ENCODE results near the gene CCDC69. TPM values are rescaled to one million over a fixed set of nuclear protein-coding genes. Genes with fewer than 3 reads are reported as not detected.

CCDC69 gene
- total and polyA plus RNA-seq, 2 donors (not counting 1 experiment from before 2014, with no cell fraction given) = 58.7 to 125 TPM

- peak; percentile 39 for DNase-seq
Measured at GRCh38 chr5:151151793-151152192, 72.1 kb downstream of the CCDC69 start.

More at GRCh38 chr5:151151793-151152192, 72.1 kb downstream of the CCDC69 start:
- H3K9me3 Mint-ChIP-seq (ENCODE audit: insufficient read depth) = no peaks in the 10 kb centered on the region
- TF ChIP-seq EZH2 (IDR thresholded peaks at IDR 0.05; ENCODE audit: borderline replicate concordance, insufficient read depth, low read depth, low read length, poor library complexity, severe bottlenecking) = no peak
- TF ChIP-seq CTCF (IDR thresholded peaks at IDR 0.05) = no peak
- peak overlapping the region; percentile 74 to 91 for H3K27ac ChIP-seq (ENCODE audit: low read length in 2 of 2)
- H3K27me3 Mint-ChIP-seq = no peaks in the 10 kb centered on the region
- peak overlapping the region; percentile 69 for H3K4me3 Mint-ChIP-seq
- peak overlapping the region; percentile 25 for H2AFZ ChIP-seq (ENCODE audit: insufficient read depth, low read depth, low read length, poor library complexity, severe bottlenecking)
- WGBS (ENCODE audit: insufficient coverage) = 10% methylated on average over 2 of the region's 5 CpGs
- peaks cover 100% of the 10 kb centered on the region in 2 donors for H3K4me1 ChIP-seq (ENCODE audit: control insufficient read depth in 2 of 2, insufficient read depth in 2 of 2, low read length in 2 of 2)
- H3K27me3 ChIP-seq (replicated peaks in 1 of 4; ENCODE audit: control extremely low read depth in 1 of 4, control insufficient read depth in 3 of 4, insufficient read depth in 4 of 4, low read length in 3 of 4) = no peaks in the 10 kb centered on the region
- peak overlapping the region in 1 of 5 experiments; percentile 22 for H3K4me3 ChIP-seq (ENCODE audit: control extremely low read depth in 1 of 5, extremely low read depth in 1 of 5, insufficient read depth in 1 of 5, low read depth in 2 of 5, low read length in 4 of 5)
- intact Hi-C loops (cut with micrococcal nuclease) = no loop called here
- peaks cover 1 to 59% of the 10 kb centered on the region in 2 experiments for H3K36me3 ChIP-seq (replicated peaks in 1 of 2; ENCODE audit: control extremely low read depth in 1 of 2, control insufficient read depth in 1 of 2, extremely low read depth in 1 of 2, insufficient read depth in 2 of 2, low read length in 1 of 2)
- peak overlapping the region; percentile 92 for H3K4me2 ChIP-seq (replicated peaks; ENCODE audit: low read depth, low read length, poor library complexity, severe bottlenecking)
- no peak for ATAC-seq (ENCODE audit: low read depth)
- peak overlapping the region; percentile 93 for H3K27ac Mint-ChIP-seq
- POLR2A ChIA-PET = interaction anchor here (2.1 kb wide), 1 partner anchor 10 kb away, joined by 15 read pairs; no protein-coding TSS in a partner anchor
- peaks cover 100% of the 10 kb centered on the region for H3K79me2 ChIP-seq (ENCODE audit: control insufficient read depth, insufficient read depth, low read length)
- no peaks in the 10 kb centered on the region for H3K9me3 ChIP-seq (ENCODE audit: control extremely low read depth in 1 of 3, control insufficient read depth in 2 of 3, insufficient read depth in 1 of 3, low read length in 2 of 3)
- CTCF ChIA-PET = interaction anchor here (2.1 to 46.2 kb wide), 2 partner anchors 13 to 24 kb away, joined by 10 to 1701 read pairs; no protein-coding TSS in a partner anchor
- H4K20me1 ChIP-seq (ENCODE audit: control insufficient read depth, insufficient read depth, low read length, poor library complexity, severe bottlenecking) = peaks cover 23% of the 10 kb centered on the region
- peak overlapping the region; percentile 31 for H3K9ac ChIP-seq (ENCODE audit: low read length)
- peaks cover 97% of the 10 kb centered on the region for H3K4me1 Mint-ChIP-seq

Data from B cell (primary cell).